Right ventricle myocardium superior (tissue), 1 donor: ENCODE data around the gene PCP4. TPM values are rescaled to one million over a fixed set of nuclear protein-coding genes. Genes with fewer than 3 reads are reported as not detected.
A peak's percentile ranks its signal among the peaks of the same experiment; 100 is the strongest.

ENCODE experiments used
- ATAC-seq: fragments of 200-7000 bp; cut with Tn5 transposase; one replicate; pipeline ENCODE4 v1.9.1; 2020; ENCODE audit warnings: mild to moderate bottlenecking; ENCODE audit not compliant: poor library complexity
- DNase-seq: peaks from one replicate; pipeline ENCODE4 v3.0.0-alpha.2; 2020
- intact Hi-C: fragments of 100-400 bp; cut with DNase I; formaldehyde crosslinking; loops from one replicate; pipeline ENCODE4 v1.11.2; 2022
- total RNA-seq: library from RNA; stranded (reverse); fragmentation: NEBNext Ultra II Directional; extraction: Animal tissue kit (Norgen Biotek cat#: 25700); gene quantifications from one replicate; pipeline ENCODE4 v1.2.1, GENCODE V29; 2021
- donor health status: DM: no; HTN: yes; CAD: no; lungs with severe emphysema.

PCP4 gene
- total RNA-seq, 1 donor from 2014 or later = 3.0 TPM

GRCh38 chr21:39908265-39908923, 41.2 kb downstream of the PCP4 start:
- no peak for ATAC-seq
- intact Hi-C loops = no loop called here

GRCh38 chr21:39911286-39912199, 44.3 kb downstream of the PCP4 start:
- ATAC-seq = no peak
- intact Hi-C loops = no loop called here
- no peak for DNase-seq

More at GRCh38 chr21:39908265-39908923, 41.2 kb downstream of the PCP4 start:
- no peak for DNase-seq

GRCh38 chr21:39913706-39914305, 46.6 kb downstream of the PCP4 start:
- ATAC-seq (no peak), DNase-seq (no peak)
- intact Hi-C loops = no loop called here

- intact Hi-C loops = no loop called here
- DNase-seq (no peak), ATAC-seq (no peak)
These were observed 48.6 kb downstream of the PCP4 start for GRCh38 chr21:39915881-39916280.

GRCh38 chr21:39918558-39918957, 51.3 kb downstream of the PCP4 start:
- DNase-seq (no peak), ATAC-seq (no peak)
- intact Hi-C loops = no loop called here

GRCh38 chr21:39923476-39923875, 56.2 kb downstream of the PCP4 start:
- ATAC-seq (no peak), DNase-seq (no peak)
- intact Hi-C loops = no loop called here

- DNase-seq = no peak
- no peak for ATAC-seq
- intact Hi-C loops = no loop called here
These were observed 57.5 kb downstream of the PCP4 start for GRCh38 chr21:39924577-39925308.

- ATAC-seq (peak; percentile 48), DNase-seq (no peak)
- intact Hi-C loops = no loop called here
These were observed 60.2 kb downstream of the PCP4 start for GRCh38 chr21:39927304-39927886.

GRCh38 chr21:39932335-39932734, 65.1 kb downstream of the PCP4 start:
- ATAC-seq (no peak), DNase-seq (no peak)
- intact Hi-C loops = no loop called here

- ATAC-seq (no peak), DNase-seq (no peak)
- intact Hi-C loops = no loop called here
These were observed 67.7 kb downstream of the PCP4 start for GRCh38 chr21:39934895-39935294.

- ATAC-seq (no peak), DNase-seq (no peak)
- intact Hi-C loops = no loop called here
These were observed 68.5 kb downstream of the PCP4 start for GRCh38 chr21:39935716-39936115.

GRCh38 chr21:39938086-39938625, 70.9 kb downstream of the PCP4 start:
- ATAC-seq = no peak
- intact Hi-C loops = no loop called here
- DNase-seq = no peak

GRCh38 chr21:39946199-39946598, 79.0 kb downstream of the PCP4 start:
- intact Hi-C loops = no loop called here
- DNase-seq = no peak
- no peak for ATAC-seq

GRCh38 chr21:39947031-39947430, 79.8 kb downstream of the PCP4 start:
- DNase-seq (no peak), ATAC-seq (no peak)
- intact Hi-C loops = no loop called here

GRCh38 chr21:39951183-39952101, 84.2 kb downstream of the PCP4 start:
- no peak for ATAC-seq

GRCh38 chr21:39952265-39952664, 85.0 kb downstream of the PCP4 start:
- intact Hi-C loops = no loop called here

More at GRCh38 chr21:39951183-39952101, 84.2 kb downstream of the PCP4 start:
- no peak for DNase-seq
- intact Hi-C loops = no loop called here

GRCh38 chr21:39954570-39954969, 87.3 kb downstream of the PCP4 start:
- intact Hi-C loops = no loop called here
- ATAC-seq (no peak), DNase-seq (no peak)

More at GRCh38 chr21:39952265-39952664, 85.0 kb downstream of the PCP4 start:
- no peak for ATAC-seq
- no peak for DNase-seq
